Erythroblast (primary cell): Measurements from ENCODE around the gene VSTM2B.

Source experiments
- GATA1 ChIP-seq: IDR thresholded peaks from 2 replicates; pipeline ENCODE4 v1.6.1; 2011; ENCODE audit warnings: low read depth, mild to moderate bottlenecking, control low read depth, low read length, moderate library complexity
- POLR2A ChIP-seq: IDR thresholded peaks from 2 replicates; pipeline ENCODE4 v1.6.1; 2011; ENCODE audit warnings: mild to moderate bottlenecking, low read length

DNA sequence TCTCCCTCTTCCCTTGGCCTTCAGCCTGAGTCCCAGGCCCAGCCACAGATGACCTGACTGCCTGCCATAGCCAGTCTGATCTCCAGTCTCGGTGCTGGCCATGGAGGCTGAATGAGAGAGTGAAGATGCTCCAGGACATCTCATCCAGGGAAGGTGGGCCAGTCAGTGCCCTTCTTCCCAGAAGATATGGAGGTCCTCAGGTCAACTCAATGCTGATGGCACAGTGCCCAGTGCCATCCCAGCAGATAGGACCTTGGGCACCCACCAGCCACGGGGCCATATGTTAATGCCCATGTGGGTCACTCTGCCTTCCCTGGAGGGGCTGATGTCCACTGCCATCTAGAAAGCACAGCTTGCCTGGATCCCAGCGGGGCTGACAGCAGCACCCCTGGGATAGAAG is 7.2 kb downstream of the VSTM2B start:
- no peak for TF ChIP-seq POLR2A
- no peak for TF ChIP-seq GATA1
